HG02981 (cell line): ENCODE data around the gene ANGPTL8.

Source experiments
- ATAC-seq: cut with Tn5 transposase; IDR thresholded peaks from one replicate; pipeline ENCODE4 v1.9.1; 2021; ENCODE audit warnings: mild to moderate bottlenecking, moderate library complexity; ENCODE audit not compliant: unreplicated experiment

ANGPTL8 gene

GRCh38 chr19:11257846-11258380 lies 18.5 kb downstream of the ANGPTL8 start:
- no peak for ATAC-seq

- no peak for ATAC-seq
Measured at GRCh38 chr19:11260996-11261395, 21.6 kb downstream of the ANGPTL8 start.

GRCh38 chr19:11261431-11261970 lies 22.1 kb downstream of the ANGPTL8 start:
- no peak for ATAC-seq

- no peak for ATAC-seq
Measured at GRCh38 chr19:11261971-11262839, 22.8 kb downstream of the ANGPTL8 start, which contains the start of gene DOCK6. Gene DOCK6 (minus strand): TSS chr19:11262524. CDS start chr19:11262440, 84 bp downstream.

- ATAC-seq, result no peak
Measured at GRCh38 chr19:11263726-11264125, 24.3 kb downstream of the ANGPTL8 start.

GRCh38 chr19:11264452-11265176 lies 25.2 kb downstream of the ANGPTL8 start:
- ATAC-seq, result no peak

DNA sequence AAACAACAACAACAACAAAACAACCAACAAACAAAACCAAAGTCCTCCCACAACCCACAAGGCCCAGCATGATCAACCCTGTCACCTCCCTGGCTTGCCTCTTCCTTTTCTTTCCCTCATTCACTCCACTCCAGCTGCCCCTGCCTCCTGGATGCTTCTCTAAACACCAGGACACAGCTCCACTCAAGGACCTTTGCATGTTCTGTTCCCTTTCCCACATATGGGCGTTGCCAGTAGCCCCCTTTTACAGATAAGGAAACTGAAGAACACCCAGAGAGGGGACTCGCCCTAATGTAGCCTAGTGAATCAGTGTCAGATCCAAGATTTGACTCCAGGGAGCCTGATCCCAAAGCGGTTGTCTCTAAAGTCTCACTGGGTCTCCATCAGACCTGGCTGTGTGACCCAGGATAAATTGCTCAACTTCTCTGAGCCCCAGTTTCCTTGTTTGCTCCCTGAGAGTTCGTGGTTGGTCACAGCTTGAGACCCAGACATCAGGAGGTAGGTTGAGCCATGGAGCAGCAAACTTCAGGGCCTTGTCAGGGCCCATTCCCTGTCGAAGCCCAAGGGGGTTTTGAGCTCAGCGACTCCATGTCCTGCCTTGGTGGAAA lies 25.9 kb downstream of the ANGPTL8 start:
- ATAC-seq, result no peak

DNA sequence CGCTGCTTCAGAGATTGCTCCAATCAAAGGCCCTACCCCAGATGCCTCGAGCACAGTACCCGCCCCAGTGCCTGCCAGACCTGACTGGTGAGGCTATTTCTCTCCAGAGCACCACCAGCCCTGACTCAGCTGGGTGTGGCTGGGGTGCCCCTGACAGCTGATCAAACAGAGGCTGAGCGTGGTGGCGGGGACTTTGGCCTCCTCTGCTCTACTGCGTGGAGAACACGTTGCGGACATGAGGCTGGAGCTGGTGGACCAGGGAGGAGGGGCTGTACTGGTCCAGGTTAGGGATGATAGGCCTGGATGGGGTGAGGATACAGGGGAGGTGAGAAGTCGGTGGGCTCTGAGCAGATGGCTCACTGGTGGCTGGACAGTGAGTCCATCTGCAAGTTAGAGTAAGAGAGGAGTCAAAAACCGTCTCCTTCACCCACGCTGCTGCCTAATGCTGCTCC lies 26.4 kb downstream of the ANGPTL8 start:
- no peak for ATAC-seq

DNA sequence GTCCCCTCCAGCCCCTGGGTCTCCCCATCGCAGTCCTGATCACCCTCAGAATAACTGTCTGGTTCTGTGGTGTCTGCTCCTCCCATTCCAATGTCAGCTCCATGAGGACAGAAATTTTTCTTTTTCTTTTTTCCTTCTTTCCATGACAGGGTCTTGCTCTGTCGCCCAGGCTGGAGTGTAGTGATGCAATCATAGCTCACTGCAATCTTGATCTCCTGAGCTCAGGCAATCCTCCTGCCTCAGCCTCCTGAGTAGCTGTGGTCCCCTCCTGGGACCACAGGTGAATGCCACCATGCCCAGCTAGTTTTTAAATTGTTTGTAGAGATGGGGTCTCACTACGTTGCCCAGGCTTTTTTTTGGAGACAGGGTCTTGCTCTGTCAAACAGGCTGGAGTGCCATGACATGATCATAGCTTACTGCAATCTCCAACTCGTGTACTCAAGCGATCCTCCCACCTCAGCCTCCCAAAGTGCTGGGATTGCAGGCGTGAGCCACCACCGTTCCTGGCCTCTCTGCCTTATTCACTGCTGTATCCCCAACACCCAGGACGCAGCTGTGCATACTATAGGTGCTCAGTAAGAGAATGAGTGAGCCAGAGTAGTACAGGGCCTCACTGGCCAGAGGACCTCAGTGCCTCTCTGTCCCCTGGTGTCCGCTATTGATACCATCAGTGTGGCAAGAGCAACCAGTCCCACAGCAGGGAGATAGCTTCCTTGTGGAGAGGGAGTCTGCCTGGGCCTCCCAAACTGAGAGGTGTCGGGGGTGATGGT lies 28.1 kb downstream of the ANGPTL8 start:
- ATAC-seq, result no peak

DNA sequence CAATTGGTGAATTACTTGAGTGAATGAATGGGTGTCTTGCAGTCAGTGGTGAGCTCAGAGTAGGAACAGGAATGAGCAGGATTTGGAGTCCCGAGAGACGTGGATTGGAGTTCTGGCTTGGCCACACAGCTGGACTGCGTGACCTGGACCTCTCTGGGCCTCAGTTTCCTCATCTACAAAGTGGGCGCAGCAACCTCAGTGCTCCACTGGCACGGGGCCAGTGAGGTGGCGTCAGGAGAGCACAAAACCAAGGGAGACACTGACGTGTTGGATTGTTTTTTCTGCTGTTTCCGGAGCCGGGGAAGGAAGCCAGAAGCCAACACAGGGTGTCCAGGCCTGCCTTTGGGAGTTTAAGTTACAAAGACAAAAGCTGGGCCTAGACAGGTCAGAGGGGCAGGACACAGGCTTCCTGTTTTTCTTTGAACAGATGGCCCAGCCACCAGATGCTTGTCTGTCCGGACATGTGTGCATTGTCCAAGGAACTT lies 29.4 kb downstream of the ANGPTL8 start:
- no peak for ATAC-seq

DNA sequence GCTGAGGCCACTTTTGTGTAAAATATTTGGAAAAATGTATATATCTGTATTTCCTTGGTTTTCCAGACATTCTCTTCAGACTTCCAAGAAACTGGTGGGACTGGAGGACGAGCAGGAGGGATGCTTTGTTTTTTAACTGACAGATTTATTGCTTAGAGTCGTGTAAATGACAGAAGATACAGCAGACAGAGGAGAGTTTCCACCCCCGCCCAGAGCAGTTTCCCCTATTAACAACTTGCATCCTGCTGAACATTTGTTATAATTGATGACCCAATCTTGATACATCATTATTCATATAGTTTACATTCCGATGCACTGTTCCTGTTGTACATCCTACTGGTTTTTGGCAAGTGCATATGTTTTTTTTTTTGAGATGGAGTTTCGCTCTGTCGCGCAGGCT lies 30.0 kb downstream of the ANGPTL8 start:
- ATAC-seq, result no peak

DNA sequence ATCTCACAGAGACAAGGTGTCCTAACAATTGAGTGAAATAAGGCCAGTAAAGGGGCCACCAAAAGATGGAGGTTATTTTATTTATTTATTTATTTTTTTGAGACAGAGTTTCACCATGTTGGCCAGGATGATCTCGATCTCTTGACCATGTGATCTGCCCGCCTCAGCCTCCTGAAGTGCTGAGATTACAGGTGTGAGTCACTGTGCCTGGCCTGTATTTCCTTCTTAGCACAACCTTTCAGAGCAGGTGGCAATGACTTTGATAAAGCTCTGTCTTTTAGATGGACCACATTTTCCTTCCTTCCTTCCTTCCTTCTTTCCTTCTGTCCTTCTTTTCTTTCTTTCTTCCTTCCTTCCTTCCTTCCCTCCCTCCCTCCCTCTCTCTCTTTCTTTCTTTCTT lies 33.9 kb downstream of the ANGPTL8 start:
- no peak for ATAC-seq

- no peak for ATAC-seq
Measured at GRCh38 chr19:11273989-11274388, 34.6 kb downstream of the ANGPTL8 start.

GRCh38 chr19:11274533-11275086 lies 35.2 kb downstream of the ANGPTL8 start:
- ATAC-seq, result no peak

DNA sequence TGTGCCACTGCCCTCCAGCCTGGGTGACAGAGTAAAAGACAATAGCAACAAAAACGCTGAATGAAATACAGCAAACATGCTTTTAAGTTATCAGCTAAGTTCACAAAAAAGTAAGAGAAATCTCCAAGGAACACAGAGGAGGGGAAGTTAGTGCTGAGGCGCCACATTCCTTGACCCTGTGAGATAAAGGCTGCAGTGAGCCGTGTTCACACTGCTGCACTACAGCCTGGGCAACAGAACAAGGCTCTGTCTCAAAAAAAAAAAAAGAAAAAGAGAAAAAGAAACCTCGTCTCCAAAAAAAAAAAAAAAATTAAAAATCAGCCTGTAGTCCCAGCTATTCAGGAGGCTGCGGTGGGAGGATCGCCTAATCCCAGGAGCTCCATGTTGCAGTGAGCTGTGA lies 39.3 kb downstream of the ANGPTL8 start:
- ATAC-seq, result no peak

- ATAC-seq, result no peak
Measured at GRCh38 chr19:11279505-11280236, 40.3 kb downstream of the ANGPTL8 start.

- no peak for ATAC-seq
Measured at GRCh38 chr19:11281356-11282049, 42.1 kb downstream of the ANGPTL8 start.

DNA sequence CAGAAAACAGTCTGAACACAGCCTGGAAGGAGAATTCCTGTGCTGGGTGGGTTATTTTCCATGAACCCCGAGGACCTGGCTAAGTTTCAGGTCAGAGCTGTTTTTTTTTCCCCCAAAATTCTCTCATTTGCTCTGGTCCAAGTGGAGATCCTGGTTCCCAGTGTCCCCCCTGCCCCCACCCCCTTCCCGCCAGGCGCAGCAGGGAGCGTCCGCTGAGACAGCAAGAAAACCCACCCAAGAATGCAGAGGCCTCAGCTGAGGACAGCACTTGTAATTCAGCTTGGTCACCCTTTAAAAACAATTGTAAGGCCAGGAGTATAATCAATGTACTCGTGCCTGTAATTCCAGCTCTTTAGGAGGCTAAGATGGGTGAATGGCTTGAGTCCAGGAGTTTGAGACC lies 45.1 kb downstream of the ANGPTL8 start:
- no peak for ATAC-seq
